GM13977 (cell line): ENCODE results near the gene OR2B3.

ENCODE experiments used
- DNase-seq: peaks from one replicate; pipeline ENCODE4 v3.0.0; 2012; ENCODE audit warnings: low spot score
- in situ Hi-C: fragments of 300-500 bp; cut with MboI; formaldehyde crosslinking; loops from one replicate; pipeline ENCODE4 v1.12.0; 2022; ENCODE audit warnings: low sequenced_read_pairs, low pct_unique_long_range_greater_than_20kb, mixed read lengths, inconsistent platforms; ENCODE audit not compliant: unreplicated experiment
- TF ChIP-seq, protein P1 (sequence below): IDR thresholded peaks from 2 replicates; pipeline ENCODE4 v1.5.1; 2012; ENCODE audit warnings: mild to moderate bottlenecking, control low read depth; ENCODE audit not compliant: insufficient read depth; ENCODE audit errors: extremely low read depth, missing control alignments

OR2B3 gene

DNA sequence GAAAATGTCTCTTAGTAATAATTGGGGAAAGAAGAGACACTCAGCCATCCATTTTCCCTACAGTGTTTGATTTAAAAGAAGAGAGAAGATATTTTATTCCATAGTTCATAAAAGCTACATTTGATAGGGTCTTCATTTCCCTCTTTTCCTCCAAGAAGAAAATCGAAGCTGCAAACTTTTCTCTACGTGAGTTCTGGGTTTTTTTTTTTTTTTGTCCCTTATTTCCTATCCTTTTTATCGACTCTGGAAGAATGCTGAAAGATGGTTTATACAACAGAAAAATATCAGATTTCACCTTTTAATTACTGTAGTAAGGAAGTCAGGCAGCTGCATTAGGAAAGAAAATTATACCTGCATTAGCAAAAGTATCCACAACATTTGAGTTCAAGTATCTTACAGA lies 12.1 kb upstream of the OR2B3 start, which contains the start of gene OR2J1:
OR2J1 (plus strand) TSS at position 301 of the 400 bp plus-strand sequence. CDS start 1,453 bp downstream, outside the sequence.
- TF ChIP-seq, protein P1, sequence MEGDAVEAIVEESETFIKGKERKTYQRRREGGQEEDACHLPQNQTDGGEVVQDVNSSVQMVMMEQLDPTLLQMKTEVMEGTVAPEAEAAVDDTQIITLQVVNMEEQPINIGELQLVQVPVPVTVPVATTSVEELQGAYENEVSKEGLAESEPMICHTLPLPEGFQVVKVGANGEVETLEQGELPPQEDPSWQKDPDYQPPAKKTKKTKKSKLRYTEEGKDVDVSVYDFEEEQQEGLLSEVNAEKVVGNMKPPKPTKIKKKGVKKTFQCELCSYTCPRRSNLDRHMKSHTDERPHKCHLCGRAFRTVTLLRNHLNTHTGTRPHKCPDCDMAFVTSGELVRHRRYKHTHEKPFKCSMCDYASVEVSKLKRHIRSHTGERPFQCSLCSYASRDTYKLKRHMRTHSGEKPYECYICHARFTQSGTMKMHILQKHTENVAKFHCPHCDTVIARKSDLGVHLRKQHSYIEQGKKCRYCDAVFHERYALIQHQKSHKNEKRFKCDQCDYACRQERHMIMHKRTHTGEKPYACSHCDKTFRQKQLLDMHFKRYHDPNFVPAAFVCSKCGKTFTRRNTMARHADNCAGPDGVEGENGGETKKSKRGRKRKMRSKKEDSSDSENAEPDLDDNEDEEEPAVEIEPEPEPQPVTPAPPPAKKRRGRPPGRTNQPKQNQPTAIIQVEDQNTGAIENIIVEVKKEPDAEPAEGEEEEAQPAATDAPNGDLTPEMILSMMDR: no peak
- no peak for DNase-seq
- in situ Hi-C loops: no loop called here

DNA sequence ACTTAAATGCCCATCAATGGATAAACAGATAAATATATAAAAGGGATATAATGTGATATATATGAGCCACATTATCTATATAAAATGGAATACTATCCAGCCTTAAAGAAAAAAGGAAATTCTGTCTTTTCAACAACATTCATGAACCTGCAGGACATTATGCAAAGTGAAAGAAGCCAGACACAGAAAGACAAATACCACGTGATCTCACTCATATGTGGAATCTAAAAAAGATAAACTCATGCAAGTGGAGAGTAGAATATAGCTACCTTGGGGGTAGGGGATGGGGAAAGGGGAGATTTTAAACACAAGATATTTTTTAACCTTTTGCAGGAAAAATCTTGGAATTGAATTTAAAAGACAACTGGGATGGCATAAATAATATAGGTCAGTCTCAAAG lies 10.7 kb upstream of the OR2B3 start:
- TF ChIP-seq, protein P1: no peak
- no peak for DNase-seq
- in situ Hi-C loops: no loop called here

DNA sequence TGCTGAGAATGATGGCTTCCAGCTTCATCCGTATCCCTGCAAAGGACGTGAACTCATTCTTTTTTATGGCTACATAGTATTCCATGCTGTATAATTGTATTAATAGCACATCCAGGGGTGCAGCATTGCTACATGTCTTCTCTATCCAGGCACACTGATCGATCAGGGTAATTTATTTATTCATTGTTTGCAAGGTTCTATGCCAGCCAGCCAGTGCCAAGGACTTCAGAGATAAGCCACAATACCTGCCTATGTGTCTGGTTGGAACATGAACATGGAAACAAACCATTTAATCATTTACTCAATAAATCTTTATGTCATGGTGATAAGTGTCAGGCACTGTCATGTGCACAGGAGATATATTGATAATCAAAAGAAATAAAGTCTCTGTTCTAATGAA lies 5.8 kb upstream of the OR2B3 start:
- in situ Hi-C loops: no loop called here
- no peak for DNase-seq
- TF ChIP-seq, protein P1: no peak

DNA sequence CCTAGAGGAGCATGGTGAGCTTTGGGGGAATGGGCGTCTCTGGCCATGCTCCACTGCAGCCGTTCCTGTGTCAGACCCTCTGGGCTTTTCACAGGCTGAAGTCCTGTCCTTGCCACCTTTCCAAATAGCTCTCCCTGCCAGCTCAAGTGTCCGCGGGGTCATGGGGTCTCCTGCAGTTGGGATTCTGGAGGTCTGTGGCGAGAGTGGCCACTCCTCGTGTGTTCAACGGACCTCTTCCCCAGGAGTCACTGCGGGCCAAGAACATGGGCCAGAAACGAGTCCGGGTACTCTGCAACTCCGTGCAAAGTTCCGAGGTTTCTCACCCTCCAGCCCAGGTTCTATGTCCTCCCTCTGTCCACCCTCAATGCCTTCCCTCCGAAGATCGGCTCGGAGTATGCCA lies 4.7 kb downstream of the OR2B3 start:
- TF ChIP-seq, protein P1: no peak
- DNase-seq: no peak
- in situ Hi-C loops: no loop called here

DNA sequence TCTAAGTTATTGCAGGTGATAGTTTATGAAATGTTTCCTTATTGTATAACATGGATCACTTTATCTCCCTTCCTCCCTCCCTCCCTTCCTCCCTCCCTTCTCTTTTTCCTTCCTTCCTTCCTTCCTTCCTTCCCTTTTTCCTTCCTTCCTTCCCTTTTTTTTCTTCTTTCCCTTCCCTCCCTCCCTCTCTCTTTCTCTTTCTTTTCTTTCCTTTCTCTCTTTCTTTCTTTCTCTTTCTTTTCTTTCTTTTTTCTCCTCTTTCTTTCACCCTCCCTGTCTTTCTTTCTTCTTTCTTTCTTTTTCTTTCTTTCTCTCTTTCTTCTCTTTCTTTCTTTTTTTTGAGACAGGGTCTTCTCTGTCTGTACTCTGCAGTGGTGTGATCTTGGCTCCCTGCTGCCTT lies 5.8 kb downstream of the OR2B3 start:
- DNase-seq: no peak
- in situ Hi-C loops: no loop called here
- TF ChIP-seq, protein P1: no peak

DNA sequence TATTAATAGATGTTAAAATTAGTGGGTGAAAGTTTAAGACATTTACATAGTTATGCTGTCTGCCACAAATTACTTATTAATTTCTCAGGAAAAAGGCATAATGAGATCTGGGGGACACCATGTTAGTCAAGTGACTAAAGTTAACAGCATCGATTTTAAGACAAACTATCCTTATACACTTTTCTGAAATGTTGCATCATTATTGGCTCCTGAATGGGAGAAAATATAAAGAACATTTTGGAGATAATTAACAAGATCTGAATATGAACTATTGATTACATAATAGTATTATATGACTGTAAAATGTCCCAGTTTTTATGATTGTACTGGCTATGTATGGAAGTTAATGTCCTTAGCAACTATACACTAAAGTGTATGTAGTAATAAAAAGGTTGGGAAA lies 7.9 kb downstream of the OR2B3 start:
- TF ChIP-seq, protein P1: no peak
- in situ Hi-C loops: no loop called here
- no peak for DNase-seq
